ENCODE data around the gene SBNO1. TPM values are rescaled to one million over a fixed set of nuclear protein-coding genes. Genes with fewer than 3 reads are reported as not detected.

The SBNO1 gene
- total and polyA plus RNA-seq, 3 donors from 2014 or later: 91.4 to 114 (median 91.4) TPM

DNA sequence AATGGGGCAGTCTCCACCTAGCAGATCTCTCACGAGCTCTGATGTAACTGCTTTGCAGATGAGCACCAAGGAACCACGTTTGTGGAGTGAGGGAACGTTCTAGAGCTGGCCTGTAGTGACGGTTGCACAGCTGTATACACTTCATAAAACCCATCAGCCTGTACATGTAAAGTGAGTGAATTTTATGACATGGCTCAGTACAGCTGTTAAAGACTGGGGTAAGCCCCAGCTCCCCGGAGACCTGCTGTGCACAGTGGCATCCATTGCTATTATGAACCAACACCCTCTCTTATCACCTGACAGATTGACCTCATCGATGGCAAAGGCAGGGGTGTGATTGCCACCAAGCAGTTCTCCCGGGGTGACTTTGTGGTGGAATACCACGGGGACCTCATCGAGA, 39.9 kb upstream of the SBNO1 start:
- no peak for DNase-seq
- intact Hi-C loops (cut with DNase I; ENCODE audit: low total_unique reads): no loop called here
- no peak overlapping the region for H3K4me3 ChIP-seq

GRCh38 chr12:123401753-123402683, 37.4 kb upstream of the SBNO1 start:
- no peaks in the 10 kb centered on the region for H3K9me3 ChIP-seq
- H3K27ac ChIP-seq: peak overlapping the region in 1 of 2 donors; percentile 24
- 72 to 79% methylated on average over 13 to 15 of the region's 15 CpGs for WGBS, 2 donors
- intact Hi-C loops (cut with DNase I; ENCODE audit: low total_unique reads): no loop called here
- TF ChIP-seq CTCF (IDR thresholded peaks at IDR 0.05) (no peak), POLR2A (IDR thresholded peaks at IDR 0.05) (no peak)
- DNase-seq: no peak
- no peak overlapping the region for H3K4me3 ChIP-seq
- H3K36me3 ChIP-seq (ENCODE audit: low read depth, missing control alignments): no peaks in the 10 kb centered on the region
- H3K4me1 ChIP-seq: peaks cover 18% of the 10 kb centered on the region
- H3K27me3 ChIP-seq: no peaks in the 10 kb centered on the region

More for the DNA sequence above, 39.9 kb upstream of the SBNO1 start:
- Histone ChIP-seq H3K27ac (no peak overlapping the region), H3K27me3 (no peaks in the 10 kb centered on the region), H3K4me1 (peaks cover 3% of the 10 kb centered on the region), H3K36me3 (ENCODE audit: low read depth, missing control alignments) (no peaks in the 10 kb centered on the region), H3K9me3 (no peaks in the 10 kb centered on the region)
- 87 to 90% methylated on average over 6 to 9 of the region's 9 CpGs for WGBS, 2 donors
- no peak for TF ChIP-seq POLR2A (IDR thresholded peaks at IDR 0.05)
- no peak for TF ChIP-seq CTCF (IDR thresholded peaks at IDR 0.05)

- Histone ChIP-seq H3K4me3 (no peak overlapping the region), H3K27ac (peak overlapping the region; percentile 18 to 77), H3K4me1 (peaks cover 21% of the 10 kb centered on the region), H3K36me3 (ENCODE audit: low read depth, missing control alignments) (no peaks in the 10 kb centered on the region), H3K9me3 (no peaks in the 10 kb centered on the region), H3K27me3 (no peaks in the 10 kb centered on the region)
- TF ChIP-seq POLR2A (IDR thresholded peaks at IDR 0.05): no peak
- TF ChIP-seq CTCF (IDR thresholded peaks at IDR 0.05): no peak
- intact Hi-C loops (cut with DNase I; ENCODE audit: low total_unique reads): no loop called here
- no peak for DNase-seq
- 62 to 72% methylated on average over 6 of the region's 6 CpGs for WGBS, 2 donors
Observed at GRCh38 chr12:123399255-123399617, 34.6 kb upstream of the SBNO1 start.

DNA sequence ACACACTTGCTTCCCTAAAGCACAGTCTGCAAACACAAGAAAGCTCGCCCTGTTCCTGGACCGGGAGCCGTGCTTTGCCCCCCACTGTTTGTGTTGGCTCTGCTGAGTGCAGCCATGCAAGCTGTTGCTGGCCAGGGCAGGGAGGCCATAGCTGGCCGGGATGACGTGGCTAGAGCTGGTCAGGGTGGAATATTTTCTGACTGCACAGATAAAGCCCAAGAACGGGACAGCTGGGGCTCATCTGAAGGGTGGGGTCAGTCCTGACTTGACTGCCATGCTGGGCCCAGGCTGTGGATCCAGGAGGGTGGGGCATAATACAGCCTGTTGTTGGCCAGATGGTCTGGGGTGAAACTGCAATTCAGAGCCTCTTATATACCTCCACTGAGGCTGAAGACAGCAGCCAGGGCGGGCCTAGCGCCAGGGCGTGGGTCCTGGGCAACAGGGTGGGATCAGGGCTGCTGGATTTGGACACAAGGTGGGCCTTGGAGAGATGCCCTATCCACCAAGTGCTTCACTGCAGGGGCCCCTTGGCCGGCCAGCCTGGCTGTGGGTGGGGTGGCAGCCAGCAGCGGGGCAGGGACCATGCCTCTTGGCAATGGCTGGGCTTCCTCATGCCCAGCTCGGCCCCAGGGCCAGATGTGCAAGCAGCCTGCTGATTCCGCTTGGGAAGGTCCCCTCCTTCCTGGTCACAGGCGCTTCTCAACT, 34.1 kb upstream of the SBNO1 start:
- peaks cover 21% of the 10 kb centered on the region for H3K4me1 ChIP-seq
- peak; percentile 71 for DNase-seq
- peak overlapping the region; percentile 18 to 77 for H3K27ac ChIP-seq
- 48% methylated on average over 5 to 14 of the region's 14 CpGs for WGBS, 2 donors
- intact Hi-C loops (cut with DNase I; ENCODE audit: low total_unique reads): no loop called here
- no peak for TF ChIP-seq POLR2A (IDR thresholded peaks at IDR 0.05)
- no peak for TF ChIP-seq CTCF (IDR thresholded peaks at IDR 0.05)
- no peaks in the 10 kb centered on the region for H3K27me3 ChIP-seq
- H3K4me3 ChIP-seq: no peak overlapping the region
- H3K36me3 ChIP-seq (ENCODE audit: low read depth, missing control alignments): no peaks in the 10 kb centered on the region
- H3K9me3 ChIP-seq: no peaks in the 10 kb centered on the region
